ENCODE data around the gene GPRIN1.

- TF ChIP-seq CTCF (IDR thresholded peaks at IDR 0.05) (no peak), POLR2A (IDR thresholded peaks at IDR 0.05) (no peak)
Measured at GRCh38 chr5:176612855-176613254, 2.9 kb upstream of the GPRIN1 start.
